Natural killer cell (primary cell): ENCODE measurements around the gene HAUS3. TPM values are rescaled to one million over a fixed set of nuclear protein-coding genes. Genes with fewer than 3 reads are reported as not detected.

Experiments used
- ATAC-seq, 3 donors: fragments of 150-1000 bp in 2 of 3; fragments of 200-7000 bp in 1 of 3; cut with Tn5 transposase; 1 replicate in 1 of 3; 2 replicates in 2 of 3; pipeline ENCODE4 v1.10.0; 2021; ENCODE audit warnings: mild to moderate bottlenecking in 2 of 3, moderate library complexity in 2 of 3
- DNase-seq, 2 donors: peaks; one replicate each; pipeline versions ENCODE4 v3.0.0 to v3.0.0-alpha.2; 2013 to 2021; ENCODE audit warnings: mixed read lengths in 1 of 2
- H3K27ac ChIP-seq: one replicate; pipeline ENCODE4 v1.5.1; 2013; ENCODE audit warnings: mild to moderate bottlenecking, low read length
- H3K27me3 ChIP-seq: one replicate; pipeline ENCODE4 v1.6.1; 2013; ENCODE audit warnings: low read length; ENCODE audit not compliant: control insufficient read depth, insufficient read depth
- H3K36me3 ChIP-seq: one replicate; pipeline ENCODE4 v1.6.1; 2013; ENCODE audit warnings: low read length; ENCODE audit not compliant: control insufficient read depth, insufficient read depth
- H3K4me1 ChIP-seq: one replicate; pipeline ENCODE4 v1.6.1; 2013; ENCODE audit warnings: low read length; ENCODE audit not compliant: control insufficient read depth, insufficient read depth
- H3K4me3 ChIP-seq: one replicate; pipeline ENCODE4 v1.5.1; 2013; ENCODE audit warnings: low read length
- H3K9me3 ChIP-seq: one replicate; pipeline ENCODE4 v1.6.1; 2013; ENCODE audit warnings: low read length; ENCODE audit not compliant: control insufficient read depth, insufficient read depth
- H3K27ac Mint-ChIP-seq, 2 donors: one replicate each; pipeline ENCODE4 v1.8.0; 2022; ENCODE audit warnings: mild to moderate bottlenecking in 2 of 2, mixed read lengths in 2 of 2, moderate library complexity in 1 of 2
- H3K27me3 Mint-ChIP-seq, 2 donors: one replicate each; pipeline ENCODE4 v1.8.0; 2022; ENCODE audit warnings: low read depth in 2 of 2, mixed read lengths in 2 of 2
- H3K36me3 Mint-ChIP-seq: one replicate; pipeline ENCODE4 v1.8.0; 2022; ENCODE audit warnings: mixed read lengths
- H3K4me1 Mint-ChIP-seq, 2 donors: one replicate each; pipeline ENCODE4 v1.8.0; 2022; ENCODE audit warnings: mixed read lengths in 2 of 2
- H3K4me3 Mint-ChIP-seq: one replicate; pipeline ENCODE4 v1.8.0; 2022; ENCODE audit warnings: mild to moderate bottlenecking, moderate library complexity, mixed read lengths
- H3K9me3 Mint-ChIP-seq, 2 donors: one replicate each; pipeline ENCODE4 v1.8.0; 2022; ENCODE audit warnings: mixed read lengths in 2 of 2
- CTCF ChIP-seq: fragments of 200-600 bp; IDR thresholded peaks from one replicate; pipeline ENCODE4 v1.8.0; 2022; ENCODE audit warnings: antibody characterized with exemption
- WGBS: methylation state at CpG from one replicate; pipeline ENCODE4 v1.1.7; 2013; ENCODE audit warnings: missing lambda C conversion rate; ENCODE audit not compliant: insufficient coverage; 5-methylcytosine and 5-hydroxymethylcytosine counted together
- intact Hi-C: fragments of 100-400 bp; cut with micrococcal nuclease; formaldehyde crosslinking; loops from one replicate; pipeline ENCODE4 v1.14.2; 2022
- total RNA-seq, 4 donors: library from RNA; stranded (reverse); fragments of 120-200 nt in 1 of 4; gene quantifications; one replicate each; pipeline versions ENCODE4 v1.2.3 to v1.2.4, GENCODE V29; 2013 to 2022

HAUS3 gene
- total RNA-seq, 3 donors from 2014 or later (not counting 1 experiment from before 2014, with no cell fraction given): 38.0 to 50.3 (median 49.4) TPM

GRCh38 chr4:2259036-2259540 lies 17.2 kb upstream of the HAUS3 start:
- DNase-seq: peak in 1 of 2 donors; percentile 16
- 94% methylated on average over 13 of the region's 13 CpGs for WGBS
- Histone ChIP-seq H3K4me3 (no peak overlapping the region), H3K4me1 (peaks cover 39% of the 10 kb centered on the region), H3K27me3 (no peaks in the 10 kb centered on the region), H3K9me3 (no peaks in the 10 kb centered on the region), H3K27ac (no peak overlapping the region), H3K36me3 (peaks cover 29% of the 10 kb centered on the region)
- Mint-ChIP-seq H3K36me3 (no peaks in the 10 kb centered on the region), H3K27me3 (no peaks in the 10 kb centered on the region), H3K4me3 (no peak overlapping the region), H3K9me3 (no peaks in the 10 kb centered on the region), H3K4me1 (peaks cover 6 to 20% of the 10 kb centered on the region in 2 donors), H3K27ac (no peak overlapping the region)
- no peak for TF ChIP-seq CTCF
- ATAC-seq: no peak
- intact Hi-C loops: no loop called here

GRCh38 chr4:2258091-2259035 lies 16.4 kb upstream of the HAUS3 start:
- no peaks in the 10 kb centered on the region for H3K9me3 ChIP-seq
- H3K4me3 ChIP-seq: no peak overlapping the region
- no peak overlapping the region for H3K4me3 Mint-ChIP-seq
- intact Hi-C loops: no loop called here
- H3K27ac ChIP-seq: no peak overlapping the region
- no peak for TF ChIP-seq CTCF
- H3K4me1 Mint-ChIP-seq: peaks cover 6 to 20% of the 10 kb centered on the region in 2 donors
- no peaks in the 10 kb centered on the region for H3K9me3 Mint-ChIP-seq
- no peak for ATAC-seq
- no peaks in the 10 kb centered on the region for H3K27me3 ChIP-seq
- H3K27ac Mint-ChIP-seq: no peak overlapping the region
- H3K36me3 Mint-ChIP-seq: no peaks in the 10 kb centered on the region
- peaks cover 39% of the 10 kb centered on the region for H3K4me1 ChIP-seq
- no peaks in the 10 kb centered on the region for H3K27me3 Mint-ChIP-seq
- peaks cover 33% of the 10 kb centered on the region for H3K36me3 ChIP-seq
- 94% methylated on average over 18 of the region's 18 CpGs for WGBS
- peak in 1 of 2 donors; percentile 15 for DNase-seq

- H3K27me3 Mint-ChIP-seq: no peaks in the 10 kb centered on the region
- Histone ChIP-seq H3K27me3 (no peaks in the 10 kb centered on the region), H3K27ac (no peak overlapping the region), H3K36me3 (peaks cover 37% of the 10 kb centered on the region), H3K4me1 (peaks cover 30% of the 10 kb centered on the region), H3K9me3 (no peaks in the 10 kb centered on the region), H3K4me3 (no peak overlapping the region)
- WGBS: 95% methylated on average over 14 of the region's 14 CpGs
- H3K4me3 Mint-ChIP-seq: no peak overlapping the region
- TF ChIP-seq CTCF: no peak
- peaks cover 6 to 20% of the 10 kb centered on the region in 2 donors for H3K4me1 Mint-ChIP-seq
- peak in 1 of 2 donors; percentile 15 for DNase-seq
- intact Hi-C loops: no loop called here
- no peaks in the 10 kb centered on the region for H3K9me3 Mint-ChIP-seq
- H3K36me3 Mint-ChIP-seq: no peaks in the 10 kb centered on the region
- H3K27ac Mint-ChIP-seq: peak overlapping the region; percentile 57 to 70
- no peak for ATAC-seq
Measured at GRCh38 chr4:2257361-2258081, 15.6 kb upstream of the HAUS3 start.
